Measurements from ENCODE around the gene TRIM41. TPM values are rescaled to one million over a fixed set of nuclear protein-coding genes. Genes with fewer than 3 reads are reported as not detected.
A peak's percentile ranks its signal among the peaks of the same experiment; 100 is the strongest.

The TRIM41 gene
- total and polyA plus RNA-seq, 2 experiments from 2014 or later: 6.2 to 8.7 TPM

- Histone ChIP-seq H3K27ac (ENCODE audit: low read depth) (peak overlapping the region; percentile 86; the same call in 1 of the 2 replicates), H3K27me3 (ENCODE audit: insufficient read depth) (no peaks in the 10 kb centered on the region), H3K4me2 (no peak overlapping the region), H2AFZ (no peak overlapping the region), H4K20me1 (replicated peaks; ENCODE audit: insufficient read depth) (peaks cover 62% of the 10 kb centered on the region), H3K4me1 (ENCODE audit: insufficient read depth) (peaks cover 22% of the 10 kb centered on the region), H3F3A (replicated peaks; ENCODE audit: low read depth) (peaks cover 74% of the 10 kb centered on the region), H3K9me2 (ENCODE audit: insufficient read depth) (no peaks in the 10 kb centered on the region), H3K4me3 (no peak overlapping the region), H3K79me2 (replicated peaks; ENCODE audit: insufficient read depth) (peaks cover 41% of the 10 kb centered on the region), H3K36me3 (ENCODE audit: insufficient read depth) (peaks cover 64% of the 10 kb centered on the region)
- Mint-ChIP-seq H3K27me3 (ENCODE audit: insufficient read depth, low read depth, poor library complexity) (peaks cover 56% of the 10 kb centered on the region), H3K9me3 (peaks cover 6% of the 10 kb centered on the region; the same call in 1 of the 3 replicates), H3K4me1 (peaks cover 38% of the 10 kb centered on the region), H3K4me3 (no peak overlapping the region), H3K27ac (no peak overlapping the region), H3K36me3 (ENCODE audit: low read depth) (peaks cover 87% of the 10 kb centered on the region)
- DNase-seq (ENCODE audit: low spot score): no peak
- TF ChIP-seq POLR2AphosphoS5 (IDR thresholded peaks at IDR 0.05; ENCODE audit: low read depth) (no peak; the same call in 1 of the 2 replicates), JUNB (IDR thresholded peaks at IDR 0.05; ENCODE audit: unreplicated experiment) (no peak), CREB1 (CRISPR knock-in tag; IDR thresholded peaks at IDR 0.05; ENCODE audit: low read depth) (no peak), EZH2 (IDR thresholded peaks at IDR 0.05; ENCODE audit: low read depth, unreplicated experiment) (no peak), EZH2phosphoT487 (IDR thresholded peaks at IDR 0.05; ENCODE audit: unreplicated experiment) (no peak), NANOG (IDR thresholded peaks at IDR 0.05; ENCODE audit: borderline replicate concordance) (no peak), REST (IDR thresholded peaks at IDR 0.05; ENCODE audit: unreplicated experiment) (no peak), ZNF331 (CRISPR knock-in tag; IDR thresholded peaks at IDR 0.05; ENCODE audit: low read depth) (no peak), ETS1 (IDR thresholded peaks at IDR 0.05) (no peak), ZNF462 (CRISPR knock-in tag; IDR thresholded peaks at IDR 0.05) (no peak), ZNF114 (CRISPR knock-in tag; IDR thresholded peaks at IDR 0.05) (no peak), STAT1 (IDR thresholded peaks at IDR 0.05; ENCODE audit: unreplicated experiment) (no peak), CTCF (conservative IDR thresholded peaks at IDR 0.05; ENCODE audit: low read depth in 2 of 2) (no peak)
- ATAC-seq: no peak
Measured at GRCh38 chr5:181236954-181237641, 14.0 kb downstream of the TRIM41 start.

Data from GM23338 (cell line).